SH-SY5Y (cell line): ENCODE data around the gene SIRT3.

ENCODE experiments used
- GATA2 ChIP-seq: IDR thresholded peaks from 2 replicates; pipeline ENCODE4 v1.6.1; 2011; ENCODE audit warnings: mild to moderate bottlenecking, low read depth, low read length
- GATA3 ChIP-seq: IDR thresholded peaks from 2 replicates; pipeline ENCODE4 v1.6.1; 2011; ENCODE audit warnings: low read depth, mild to moderate bottlenecking, low read length, moderate library complexity

- TF ChIP-seq GATA3, result no peak
- TF ChIP-seq GATA2, result no peak
Measured at GRCh38 chr11:206526-207207, 29.5 kb downstream of the SIRT3 start.
